ENCODE measurements around the gene CRYBA4.

DNA sequence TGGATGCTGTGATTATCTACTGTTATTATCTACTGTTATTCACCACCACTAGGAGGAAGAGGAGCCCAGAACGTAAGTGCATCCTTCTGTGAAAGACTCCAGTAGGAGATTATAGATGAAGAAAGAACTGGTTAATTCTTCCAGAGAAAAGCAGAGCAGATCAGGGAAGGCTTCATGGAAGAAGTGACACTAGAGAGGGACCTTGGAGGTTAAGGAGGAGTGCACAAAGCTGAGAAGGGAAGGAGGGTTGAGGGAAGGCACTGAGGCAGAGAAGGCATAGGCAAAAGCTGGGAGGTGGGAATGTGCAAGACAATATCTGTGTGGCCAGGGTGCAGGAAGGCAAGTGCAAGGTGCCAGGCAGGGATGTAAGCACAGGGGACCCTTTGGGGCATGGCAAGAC, 17.4 kb upstream of the CRYBA4 start:
- TF ChIP-seq CTCF (conservative IDR thresholded peaks at IDR 0.05) (no peak), ZFX (IDR thresholded peaks at IDR 0.05) (no peak)
